CD4-positive, alpha-beta T cell treated with Interleukin-17A for 1 hour (primary cell): ENCODE measurements around the gene AKAP8.
"Not testable (repeated sequence)": the region's sequence is repeated elsewhere in the genome, so short reads cannot be mapped to it uniquely, and the experiment has no call there.

ENCODE experiments used
- DNase-seq: peaks from one replicate; pipeline ENCODE4 v3.0.0-alpha.2; 2020

Gene AKAP8

GRCh38 chr19:15379083-15379998 is at the start of gene AKAP8:
TSS of gene AKAP8 (minus strand) at chr19:15379787. CDS start at chr19:15379731, 56 bp downstream.
- DNase-seq, result peak; percentile 99

DNA sequence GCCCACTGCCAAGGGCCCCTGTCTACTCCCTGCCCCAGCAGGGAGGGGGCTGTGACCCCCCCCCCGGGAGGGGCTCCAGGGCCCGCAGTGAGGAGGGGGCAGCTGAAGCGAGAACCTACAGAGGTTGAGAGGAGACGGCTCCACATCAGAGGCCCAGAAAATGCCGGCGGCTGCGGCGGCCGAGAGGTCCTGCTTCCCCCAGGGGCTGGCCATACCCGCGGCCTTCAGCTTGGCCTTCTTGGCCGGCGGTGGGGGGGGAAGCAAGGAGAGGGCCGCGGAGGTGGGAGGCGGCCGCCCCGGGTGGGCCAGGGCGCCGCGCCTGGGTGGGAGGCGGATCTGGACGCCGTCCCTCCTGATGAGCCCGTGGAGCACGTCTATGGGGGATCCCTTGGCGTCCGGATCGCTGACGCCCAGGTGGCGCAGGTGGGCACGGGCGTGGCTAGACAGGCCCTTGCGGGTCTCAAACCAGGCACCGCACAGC is 48.4 kb upstream of the AKAP8 start:
- DNase-seq, result no peak

- DNase-seq, result no peak
Observed at GRCh38 chr19:15427350-15427700, 47.7 kb upstream of the AKAP8 start.

DNA sequence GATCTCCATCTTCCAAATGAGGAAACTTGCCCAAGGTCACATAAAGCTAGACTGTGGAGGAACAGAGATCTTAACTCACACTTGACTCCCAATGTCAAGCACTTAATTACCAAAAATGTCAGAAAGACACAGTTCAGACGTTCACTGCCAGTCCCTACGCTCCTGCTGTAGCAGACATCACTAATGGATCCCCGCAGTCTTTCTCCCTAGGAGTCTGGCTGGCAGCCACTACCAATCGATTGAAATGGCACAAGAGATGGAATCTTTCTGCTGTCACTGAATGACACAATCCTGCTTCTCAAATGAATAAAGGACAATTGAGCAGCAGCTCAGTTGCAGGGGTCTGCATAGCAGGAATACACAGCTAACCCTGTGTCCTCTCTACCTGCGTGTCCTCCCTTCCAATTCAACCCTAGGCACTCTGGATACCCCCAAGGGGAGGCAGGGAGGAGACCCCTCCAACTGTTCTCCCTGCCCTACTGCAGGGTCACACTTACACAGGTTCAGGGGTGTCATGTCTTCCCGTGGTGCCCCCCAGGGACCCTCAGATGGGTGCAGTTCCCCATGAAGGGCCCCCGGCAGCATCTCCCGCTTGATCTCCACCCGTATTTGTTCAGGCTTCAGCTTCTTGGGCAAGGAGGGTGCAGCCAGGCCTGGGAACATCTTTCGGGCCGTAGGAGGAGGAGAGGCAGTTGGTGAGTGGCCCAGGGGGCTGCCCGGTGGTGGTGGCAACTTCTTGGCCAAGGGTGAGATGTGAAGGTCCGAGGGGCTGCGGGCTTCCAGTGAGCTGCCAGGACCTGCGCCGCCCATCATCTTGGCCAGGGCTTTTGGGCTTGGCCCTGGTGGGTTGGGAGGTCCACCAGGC is 47.1 kb upstream of the AKAP8 start:
- DNase-seq, result no peak

DNA sequence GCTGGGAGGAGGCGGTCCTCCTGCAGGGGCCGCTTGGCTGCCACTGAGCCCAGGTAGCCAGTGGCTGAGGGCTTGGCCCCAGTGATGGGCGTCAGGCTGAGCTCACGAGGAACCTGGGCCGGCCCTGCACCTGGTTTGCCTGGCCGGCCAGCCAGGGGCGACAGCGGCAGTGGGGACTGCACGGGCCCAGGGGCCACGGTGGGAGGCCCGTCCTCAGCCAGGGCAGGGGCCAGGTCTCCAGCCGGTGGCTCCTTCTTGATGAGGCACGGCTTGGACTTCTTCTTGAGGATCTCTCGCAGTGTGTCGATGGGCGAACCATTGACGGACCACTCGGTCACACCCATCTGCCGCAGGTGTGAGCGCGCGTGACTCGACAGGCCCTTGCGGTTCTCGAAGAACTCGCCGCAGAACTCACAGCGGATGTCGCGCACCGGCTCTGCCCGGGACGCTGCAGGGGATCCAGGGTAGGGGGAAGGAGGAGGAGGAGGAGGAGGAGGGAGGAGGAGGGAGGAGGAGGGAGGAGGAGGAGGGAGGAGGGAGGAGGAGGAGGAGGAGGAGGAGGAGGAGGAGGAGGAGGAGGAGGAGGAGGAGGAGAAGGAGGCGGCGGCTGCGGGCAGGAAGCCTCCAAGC is 45.8 kb upstream of the AKAP8 start:
- DNase-seq, result no peak

DNA sequence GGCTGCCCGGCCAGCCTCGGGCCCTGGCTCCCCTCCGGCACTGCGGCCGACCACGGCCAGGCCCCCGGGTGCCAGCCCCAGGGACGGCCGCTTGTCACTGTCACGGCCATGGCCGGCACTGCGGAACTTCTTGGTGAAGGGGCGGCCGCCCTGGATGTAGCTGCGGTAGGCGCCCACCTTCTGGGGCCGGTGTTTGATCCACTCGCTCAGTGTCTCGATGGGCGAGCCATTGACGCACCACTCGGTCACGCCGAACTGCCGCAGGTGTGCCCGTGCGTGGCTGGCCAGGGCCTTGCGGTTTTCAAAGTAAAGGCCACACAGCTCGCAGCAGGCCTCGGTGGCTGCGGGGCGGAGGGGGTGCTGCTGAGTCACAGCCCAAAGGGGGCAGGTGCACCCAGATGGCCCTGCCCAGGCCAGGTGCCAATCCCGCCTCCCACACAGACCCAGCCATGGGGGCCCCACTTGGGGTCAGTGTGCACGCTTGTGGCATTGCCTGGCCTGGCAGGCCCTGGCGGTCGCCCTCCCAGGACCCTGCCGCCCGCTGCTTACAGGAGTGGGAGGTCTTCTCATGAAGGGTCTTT is 45.2 kb upstream of the AKAP8 start:
- no peak for DNase-seq

- no peak for DNase-seq
Observed at GRCh38 chr19:15424121-15424520, 44.5 kb upstream of the AKAP8 start.

DNA sequence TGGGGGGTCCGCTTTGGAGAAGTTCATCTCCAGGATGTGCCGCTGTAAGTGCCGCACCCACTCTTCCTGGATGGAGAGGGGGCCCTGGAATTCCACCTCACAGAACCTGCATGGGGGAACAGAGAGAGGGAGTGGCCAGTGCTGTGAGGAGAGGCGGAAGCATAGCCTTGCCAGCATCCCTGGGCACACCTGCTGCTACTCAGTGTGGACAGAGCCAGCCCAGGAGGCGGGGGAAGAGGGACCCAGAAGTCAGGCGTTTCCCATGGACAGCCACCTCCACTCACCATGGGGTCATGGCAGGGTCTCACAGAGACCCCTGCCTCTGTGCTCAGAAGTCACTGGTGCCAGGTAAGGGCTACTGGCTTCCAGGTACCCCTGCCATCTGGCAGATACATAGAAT is 43.5 kb upstream of the AKAP8 start:
- no peak for DNase-seq

DNA sequence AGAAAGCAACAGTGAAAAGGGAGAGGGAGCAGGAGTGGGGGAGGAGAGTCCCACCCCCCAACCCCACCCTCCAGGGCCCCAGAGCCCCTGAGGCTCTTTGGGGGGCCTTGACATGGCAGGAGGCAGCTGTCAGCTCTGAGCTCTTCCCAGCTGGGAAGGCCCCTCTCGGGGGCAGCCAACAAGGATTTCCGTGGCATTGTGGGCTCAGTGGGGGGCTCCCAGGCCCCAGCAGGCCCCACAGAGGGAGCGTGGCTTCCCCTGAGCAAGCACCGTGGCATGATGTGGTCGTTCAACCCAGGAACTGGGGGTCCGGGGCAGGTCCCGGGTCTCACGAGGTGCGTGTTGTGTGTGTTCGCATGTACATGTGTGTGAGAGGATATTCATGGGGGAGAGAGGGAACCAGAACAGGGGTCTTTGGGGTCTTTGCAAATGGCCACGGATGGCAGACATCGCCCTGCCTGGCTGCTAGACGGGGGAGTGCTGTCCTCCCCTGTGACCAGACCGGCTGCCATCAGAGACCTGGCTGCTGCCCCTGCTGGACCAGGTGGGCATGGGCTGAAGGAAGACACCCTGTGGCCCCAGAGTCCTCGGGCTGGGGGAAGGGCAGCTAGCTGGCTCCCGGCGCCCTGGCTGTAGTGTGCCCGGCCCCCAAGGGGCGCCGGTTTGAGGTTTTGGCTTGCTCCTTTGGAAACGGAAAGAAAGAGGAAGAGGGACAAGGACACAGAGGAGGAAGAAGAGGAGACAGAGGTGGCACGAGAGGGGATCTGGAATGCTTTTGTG is 42.9 kb upstream of the AKAP8 start:
- DNase-seq, result no peak

- DNase-seq, result no peak
Observed at GRCh38 chr19:15421721-15422260, 42.2 kb upstream of the AKAP8 start.

GRCh38 chr19:15421136-15421695 is 41.6 kb upstream of the AKAP8 start:
- no peak for DNase-seq

GRCh38 chr19:15419413-15420025 is 39.9 kb upstream of the AKAP8 start:
- no peak for DNase-seq

GRCh38 chr19:15418579-15419412 is 39.2 kb upstream of the AKAP8 start, which contains the start of gene AKAP8L:
TSS of gene AKAP8L (minus strand) at chr19:15418988. CDS start at chr19:15418923, 65 bp downstream.
- DNase-seq, result peak; percentile 100

DNA sequence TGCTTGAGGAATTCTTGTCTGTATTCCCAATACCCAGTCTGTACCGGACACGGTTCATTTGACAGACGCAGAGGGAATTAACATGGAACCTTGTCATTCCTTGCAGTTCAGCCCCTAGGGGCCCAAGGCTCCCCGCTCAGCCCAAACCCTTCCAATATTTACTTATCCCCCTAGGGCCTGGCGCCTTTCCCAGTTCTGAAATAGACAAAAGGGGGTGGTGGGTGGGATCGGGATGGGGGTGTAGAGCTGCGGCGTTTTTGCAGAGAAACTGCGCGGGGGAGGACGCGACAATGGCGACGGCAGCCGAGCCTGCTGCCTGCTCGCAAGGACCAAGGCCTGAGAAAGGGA is 38.6 kb upstream of the AKAP8 start:
- no peak for DNase-seq

- no peak for DNase-seq
Observed at GRCh38 chr19:15417699-15418098, 38.1 kb upstream of the AKAP8 start.

- DNase-seq, result no peak
Observed at GRCh38 chr19:15412832-15413231, 33.2 kb upstream of the AKAP8 start.

GRCh38 chr19:15411351-15411750 is 31.8 kb upstream of the AKAP8 start:
- DNase-seq, result not testable (repeated sequence)

DNA sequence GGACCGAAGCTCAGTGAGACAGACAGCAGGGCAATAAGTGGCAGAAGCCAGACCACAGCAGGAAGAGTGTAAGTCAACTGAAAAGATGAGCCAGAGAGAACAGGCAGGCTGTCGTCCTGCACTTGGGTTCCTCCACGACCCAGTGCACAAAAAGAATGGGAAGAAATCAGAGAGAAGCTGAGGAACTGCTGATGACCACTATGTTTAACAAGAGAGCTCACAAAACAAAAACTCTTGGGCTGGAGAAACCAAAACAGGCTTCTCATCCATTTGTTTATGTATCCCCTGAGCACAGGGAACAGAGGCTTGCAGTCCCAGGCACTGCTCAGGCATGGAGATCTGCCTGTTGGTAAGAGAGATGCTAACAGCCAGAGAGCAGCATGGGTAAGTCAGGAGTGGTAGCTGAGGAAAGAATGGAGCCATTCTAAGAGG is 25.2 kb upstream of the AKAP8 start:
- no peak for DNase-seq

GRCh38 chr19:15404097-15404779 is 24.7 kb upstream of the AKAP8 start:
- no peak for DNase-seq
